Measurements from ENCODE around the gene CIDEB.

GRCh38 chr14:24271134-24271833 is 36.5 kb downstream of the CIDEB start, which contains the start of gene RABGGTA:
- TF ChIP-seq POLR2AphosphoS5 (IDR thresholded peaks at IDR 0.05) (peak; percentile 45 to 84 (median 72)), CTCF (IDR thresholded peaks at IDR 0.05) (peak; percentile 61 to 84 (median 69)), EP300 (IDR thresholded peaks at IDR 0.05; ENCODE audit: low read depth) (no peak), POLR2A (IDR thresholded peaks at IDR 0.05) (peak; percentile 75)
